GM12872 (cell line): ENCODE measurements around the gene NCKIPSD.

Experiments used
- TF ChIP-seq, protein P1 (sequence below): IDR thresholded peaks from 3 replicates; pipeline ENCODE4 v1.5.1; 2011; ENCODE audit warnings: low read depth, mild to moderate bottlenecking, low read length, moderate library complexity; ENCODE audit not compliant: insufficient read depth

The NCKIPSD gene

DNA sequence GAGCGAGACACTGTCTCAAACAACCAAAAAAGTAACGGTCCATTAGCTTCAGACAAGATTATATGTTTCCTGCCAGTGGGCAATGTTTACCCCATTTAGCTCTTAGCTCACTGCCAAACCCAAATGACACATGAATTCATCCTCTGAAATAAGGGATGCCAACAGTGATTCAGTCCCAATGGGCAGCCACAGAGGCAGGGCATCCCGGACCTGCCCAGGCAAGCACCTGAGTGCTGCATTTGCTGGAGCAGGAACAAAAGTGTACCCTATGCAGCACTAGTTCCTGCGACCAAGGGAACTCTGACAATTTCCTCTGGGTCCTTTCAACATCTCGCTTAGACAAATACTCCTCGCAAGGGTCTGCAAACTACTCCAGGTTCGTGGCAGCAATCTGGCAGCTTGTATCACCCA, 23.3 kb upstream of the NCKIPSD start:
- TF ChIP-seq, protein P1, sequence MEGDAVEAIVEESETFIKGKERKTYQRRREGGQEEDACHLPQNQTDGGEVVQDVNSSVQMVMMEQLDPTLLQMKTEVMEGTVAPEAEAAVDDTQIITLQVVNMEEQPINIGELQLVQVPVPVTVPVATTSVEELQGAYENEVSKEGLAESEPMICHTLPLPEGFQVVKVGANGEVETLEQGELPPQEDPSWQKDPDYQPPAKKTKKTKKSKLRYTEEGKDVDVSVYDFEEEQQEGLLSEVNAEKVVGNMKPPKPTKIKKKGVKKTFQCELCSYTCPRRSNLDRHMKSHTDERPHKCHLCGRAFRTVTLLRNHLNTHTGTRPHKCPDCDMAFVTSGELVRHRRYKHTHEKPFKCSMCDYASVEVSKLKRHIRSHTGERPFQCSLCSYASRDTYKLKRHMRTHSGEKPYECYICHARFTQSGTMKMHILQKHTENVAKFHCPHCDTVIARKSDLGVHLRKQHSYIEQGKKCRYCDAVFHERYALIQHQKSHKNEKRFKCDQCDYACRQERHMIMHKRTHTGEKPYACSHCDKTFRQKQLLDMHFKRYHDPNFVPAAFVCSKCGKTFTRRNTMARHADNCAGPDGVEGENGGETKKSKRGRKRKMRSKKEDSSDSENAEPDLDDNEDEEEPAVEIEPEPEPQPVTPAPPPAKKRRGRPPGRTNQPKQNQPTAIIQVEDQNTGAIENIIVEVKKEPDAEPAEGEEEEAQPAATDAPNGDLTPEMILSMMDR: no peak

DNA sequence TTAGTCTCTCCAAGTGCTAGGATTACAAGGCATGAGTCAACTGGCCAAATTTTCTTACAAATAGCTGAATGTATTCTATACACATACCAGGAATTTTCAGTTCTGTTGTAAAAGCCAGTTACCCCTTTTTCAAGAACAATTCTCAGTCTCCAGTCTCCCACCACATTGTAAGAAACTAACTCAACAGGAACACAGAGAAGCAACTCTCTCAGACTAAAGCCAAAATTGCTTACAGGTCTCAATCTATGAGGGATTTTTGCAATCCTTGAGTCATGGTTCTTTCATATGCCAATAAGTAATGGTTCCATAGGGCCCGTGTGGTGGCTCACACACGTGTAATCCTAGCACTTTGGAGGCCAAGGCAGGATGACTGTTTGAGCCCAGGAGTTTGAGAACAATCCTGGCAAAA, 22.8 kb upstream of the NCKIPSD start:
- TF ChIP-seq, protein P1: no peak

DNA sequence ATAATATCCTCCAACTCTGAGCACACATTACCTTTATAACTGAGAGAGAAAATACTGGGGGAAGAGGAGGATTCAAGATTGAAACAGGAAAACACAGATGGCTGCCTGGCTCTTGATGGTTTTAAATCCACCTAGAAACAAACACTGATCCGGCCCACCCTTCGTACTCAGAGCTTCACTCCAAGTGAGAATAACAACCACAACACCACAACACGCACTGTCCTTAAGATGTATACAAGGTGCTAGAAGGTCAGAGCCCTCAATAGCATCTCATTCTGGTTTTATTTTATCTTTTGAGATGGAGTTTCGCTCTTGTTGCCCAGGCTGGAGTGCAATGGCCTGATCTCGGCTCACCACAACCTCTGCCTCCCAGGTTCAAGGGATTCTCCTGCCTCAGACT, 21.4 kb upstream of the NCKIPSD start:
- TF ChIP-seq, protein P1: no peak

DNA sequence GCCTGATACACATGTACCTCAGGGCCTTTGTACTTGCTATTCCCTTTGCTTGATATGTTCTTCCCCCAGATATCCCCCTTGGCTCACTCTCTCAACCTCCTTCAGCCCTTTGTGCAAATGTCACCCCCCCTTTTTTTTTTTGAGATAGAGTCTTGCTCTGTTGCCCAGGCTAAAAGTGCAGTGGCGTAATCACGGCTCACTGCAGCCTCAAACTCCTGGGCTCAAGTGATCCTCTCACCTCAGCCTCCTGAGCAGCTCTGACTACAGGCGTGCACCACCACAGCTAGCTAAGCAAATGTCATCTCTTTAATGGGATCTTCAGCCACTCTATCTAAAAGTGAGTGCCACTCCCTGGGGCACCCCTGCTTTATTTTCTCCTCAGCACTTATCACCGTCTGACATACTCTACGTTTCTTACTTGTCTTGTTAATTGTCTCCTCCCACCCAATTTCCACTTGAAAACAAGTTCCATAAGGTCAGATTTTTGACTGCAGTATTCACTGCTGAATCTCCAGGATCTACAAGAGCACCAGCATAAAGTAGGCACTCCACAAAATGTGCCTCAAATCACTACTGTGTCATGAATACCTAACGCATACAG, 16.7 kb upstream of the NCKIPSD start:
- TF ChIP-seq, protein P1: no peak

DNA sequence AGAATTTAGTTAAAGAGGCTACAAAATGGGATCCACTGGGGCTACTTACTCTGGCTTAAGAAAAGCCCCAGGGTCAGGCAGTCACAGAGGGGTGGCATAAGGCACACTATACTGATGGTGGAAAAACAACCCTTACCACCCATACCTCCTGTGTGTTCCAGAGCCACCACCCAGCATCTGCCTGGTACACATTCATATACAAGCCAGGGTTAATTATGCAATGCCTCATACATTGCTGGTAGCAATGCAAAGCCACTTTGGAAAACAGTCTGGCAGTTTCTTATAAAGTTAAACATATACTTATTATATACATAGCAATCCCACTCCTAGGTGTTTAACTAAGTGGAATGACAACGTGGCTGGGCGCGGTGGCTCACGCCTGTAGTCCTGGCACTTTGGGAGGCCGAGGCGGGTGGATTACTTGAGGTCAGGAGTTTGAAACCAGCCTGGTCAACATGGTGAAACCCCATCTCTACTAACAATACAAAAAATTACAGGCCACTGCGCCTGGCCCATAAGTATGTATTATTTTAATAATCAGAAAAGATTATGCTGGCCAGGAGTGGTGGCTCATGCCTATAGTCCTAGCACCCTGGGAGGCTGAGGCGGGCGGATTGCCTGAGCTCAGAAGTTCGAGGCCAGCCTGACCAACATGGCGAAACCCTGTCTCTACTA, 15.2 kb upstream of the NCKIPSD start:
- TF ChIP-seq, protein P1: no peak

DNA sequence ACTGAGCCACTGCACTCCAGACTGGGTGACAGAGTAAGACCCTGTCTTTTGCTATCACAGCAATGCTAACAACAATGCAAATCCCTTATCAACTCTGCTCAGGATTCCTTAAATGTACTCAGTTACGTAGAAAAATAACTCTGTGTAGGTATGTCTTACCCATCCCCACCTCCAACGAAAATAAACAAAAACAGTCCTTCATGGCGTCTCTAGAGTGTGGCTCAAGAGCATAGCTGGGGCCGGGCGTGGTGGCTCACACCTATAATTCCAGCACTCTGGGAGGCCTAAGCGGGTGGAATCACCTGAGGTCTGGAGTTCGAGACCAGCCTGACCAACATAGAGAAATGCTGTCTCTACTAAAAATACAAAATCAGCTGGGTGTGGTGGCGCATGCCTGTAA, 13.2 kb upstream of the NCKIPSD start:
- TF ChIP-seq, protein P1: no peak

DNA sequence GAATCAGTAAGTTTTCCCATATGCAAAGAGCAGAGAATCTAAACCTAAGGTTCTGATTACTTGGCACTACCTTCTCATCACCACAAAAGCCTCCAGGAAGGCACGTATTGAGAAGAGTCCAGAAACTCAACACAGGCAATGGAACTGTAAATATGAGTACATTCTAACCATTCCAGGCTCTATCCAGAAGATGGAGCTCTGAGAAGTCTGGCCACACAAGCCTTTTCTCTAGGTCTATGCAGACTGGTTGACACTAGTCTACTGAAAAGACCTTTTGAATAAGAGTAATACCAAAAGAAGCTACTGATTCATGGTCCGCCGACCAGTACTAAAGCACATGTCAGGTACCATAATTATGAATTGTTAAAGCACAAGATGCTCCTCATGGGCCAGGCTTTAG, 12.2 kb upstream of the NCKIPSD start:
- TF ChIP-seq, protein P1: no peak
